Hematopoietic multipotent progenitor cell treated with erythropoietin and hydrocortisone succinate and interleukin-3 and kit ligand, for 17 days (in vitro differentiated cells): Measurements from ENCODE around the gene PRPF31.
A peak's percentile ranks its signal among the peaks of the same experiment; 100 is the strongest.

Experiments
- DNase-seq: peaks from one replicate; pipeline ENCODE4 v3.0.0-alpha.2; 2015; ENCODE audit warnings: low spot score

PRPF31 gene

GRCh38 chr19:54108496-54108895 lies 7.1 kb upstream of the PRPF31 start:
- DNase-seq = no peak

- no peak for DNase-seq
Observed at GRCh38 chr19:54109651-54110050, 5.9 kb upstream of the PRPF31 start.

GRCh38 chr19:54114340-54115108 lies 1.0 kb upstream of the PRPF31 start:
- DNase-seq = no peak

GRCh38 chr19:54121259-54121658 lies 5.7 kb downstream of the PRPF31 start:
- DNase-seq = no peak

GRCh38 chr19:54123682-54124081 lies 8.1 kb downstream of the PRPF31 start:
- DNase-seq = no peak

- no peak for DNase-seq
Observed at GRCh38 chr19:54124393-54124792, 8.8 kb downstream of the PRPF31 start.

GRCh38 chr19:54125713-54126112 lies 10.2 kb downstream of the PRPF31 start:
- no peak for DNase-seq

GRCh38 chr19:54127688-54128440 lies 12.3 kb downstream of the PRPF31 start:
- DNase-seq = no peak

- no peak for DNase-seq
Observed at GRCh38 chr19:54128441-54128725, 12.8 kb downstream of the PRPF31 start.

- DNase-seq = no peak
Observed at GRCh38 chr19:54128796-54129616, 13.5 kb downstream of the PRPF31 start.

- DNase-seq = no peak
Observed at GRCh38 chr19:54129617-54129996, 14.1 kb downstream of the PRPF31 start.

GRCh38 chr19:54133312-54133956 lies 17.9 kb downstream of the PRPF31 start:
- DNase-seq = peak; percentile 57

GRCh38 chr19:54133957-54134590 lies 18.5 kb downstream of the PRPF31 start:
- DNase-seq = no peak

- no peak for DNase-seq
Observed at GRCh38 chr19:54136086-54136863, 20.7 kb downstream of the PRPF31 start.

- peak; percentile 100 for DNase-seq
Observed at GRCh38 chr19:54136864-54137698, 21.5 kb downstream of the PRPF31 start.

GRCh38 chr19:54137699-54138488 lies 22.3 kb downstream of the PRPF31 start, which contains the start of gene CNOT3:
Gene CNOT3, plus strand, starts transcription at chr19:54137762. Its CDS starts 5,217 bp downstream, at chr19:54142979.
- DNase-seq = no peak

GRCh38 chr19:54138489-54139256 lies 23.1 kb downstream of the PRPF31 start:
- DNase-seq = no peak

GRCh38 chr19:54141356-54141755 lies 25.8 kb downstream of the PRPF31 start:
- no peak for DNase-seq
